ENCODE results near the gene ZDHHC17. TPM values are rescaled to one million over a fixed set of nuclear protein-coding genes. Genes with fewer than 3 reads are reported as not detected.

Gene ZDHHC17
- total RNA-seq, 1 experiment from 2014 or later = 25.3 TPM

- TF ChIP-seq REST (IDR thresholded peaks at IDR 0.05; ENCODE audit: low read depth) = no peak
Measured at GRCh38 chr12:76714861-76715260, 49.1 kb upstream of the ZDHHC17 start (continued).

DNA sequence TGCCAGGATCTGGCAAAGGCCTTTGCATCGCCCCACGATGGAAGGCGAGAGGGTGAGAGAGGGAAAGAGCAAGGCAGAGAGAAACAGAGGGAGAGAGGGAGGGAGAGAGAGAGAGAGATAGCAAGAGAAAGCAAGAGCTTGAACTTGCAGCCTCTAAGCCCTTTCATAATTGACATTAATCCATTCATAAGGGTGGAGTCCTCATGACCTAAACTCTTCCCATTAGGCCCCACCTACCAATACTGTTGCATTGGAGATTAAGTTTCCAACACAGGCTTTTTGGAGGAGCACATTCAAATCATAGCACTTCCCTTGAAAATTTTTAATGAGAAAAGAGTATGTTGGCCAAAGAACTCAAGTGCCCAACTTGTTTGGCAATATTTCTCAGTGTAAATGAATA lies 48.6 kb upstream of the ZDHHC17 start:
- POLR2A ChIA-PET = no interaction called here
- H2AFZ ChIP-seq (ENCODE audit: low read depth, low read length, poor library complexity, severe bottlenecking) = no peak overlapping the region
- H3K36me3 ChIP-seq (ENCODE audit: control insufficient read depth in 1 of 2, insufficient read depth in 2 of 2, low read length in 2 of 2) = no peaks in the 10 kb centered on the region
- no peak overlapping the region for H3K4me2 ChIP-seq (ENCODE audit: low read length)
- no peaks in the 10 kb centered on the region for H3K79me2 ChIP-seq (ENCODE audit: insufficient read depth, low read length)
- H3K4me3 ChIP-seq (replicated peaks in 1 of 2; ENCODE audit: low read depth in 1 of 2, low read length in 2 of 2) = no peak overlapping the region
- intact Hi-C loops (cut with micrococcal nuclease) = no loop called here
- DNase-seq (ENCODE audit: low read depth, low spot score) = no peak
- no peak for TF ChIP-seq FOSL1 (IDR thresholded peaks at IDR 0.05; ENCODE audit: low read depth)
- no peak for TF ChIP-seq SIN3A (IDR thresholded peaks at IDR 0.05; ENCODE audit: low read depth)
- no peak overlapping the region for H3K9ac ChIP-seq (ENCODE audit: low read length)
- no peak overlapping the region for H3K27ac ChIP-seq (ENCODE audit: low read depth, low read length)
- CTCF ChIA-PET = no interaction called here
- no peak for ATAC-seq
- H3K27me3 ChIP-seq (ENCODE audit: insufficient read depth, low read length) = no peaks in the 10 kb centered on the region
- no TSS peak for BruUV-seq (replicated peaks)
- H3K4me1 ChIP-seq (ENCODE audit: control insufficient read depth in 1 of 2, insufficient read depth in 2 of 2, low read length in 2 of 2) = peaks cover 0 to 6% of the 10 kb centered on the region in 2 experiments; a peak in 1 of 4 replicates
- no peaks in the 10 kb centered on the region for H3K9me3 ChIP-seq (ENCODE audit: control insufficient read depth in 1 of 2, insufficient read depth in 1 of 2, low read depth in 1 of 2, low read length in 2 of 2)
- RAD21 ChIA-PET (ENCODE audit: low non-redundant PET in 1 of 2, low total read pairs in 2 of 2, uncharacterized antibody in 2 of 2, unreplicated experiment in 2 of 2) = no interaction called here
- H4K20me1 ChIP-seq (ENCODE audit: insufficient read depth) = no peaks in the 10 kb centered on the region
- no peaks in the 10 kb centered on the region for H3K9me2 ChIP-seq (ENCODE audit: insufficient read depth)

- TF ChIP-seq, protein P1, sequence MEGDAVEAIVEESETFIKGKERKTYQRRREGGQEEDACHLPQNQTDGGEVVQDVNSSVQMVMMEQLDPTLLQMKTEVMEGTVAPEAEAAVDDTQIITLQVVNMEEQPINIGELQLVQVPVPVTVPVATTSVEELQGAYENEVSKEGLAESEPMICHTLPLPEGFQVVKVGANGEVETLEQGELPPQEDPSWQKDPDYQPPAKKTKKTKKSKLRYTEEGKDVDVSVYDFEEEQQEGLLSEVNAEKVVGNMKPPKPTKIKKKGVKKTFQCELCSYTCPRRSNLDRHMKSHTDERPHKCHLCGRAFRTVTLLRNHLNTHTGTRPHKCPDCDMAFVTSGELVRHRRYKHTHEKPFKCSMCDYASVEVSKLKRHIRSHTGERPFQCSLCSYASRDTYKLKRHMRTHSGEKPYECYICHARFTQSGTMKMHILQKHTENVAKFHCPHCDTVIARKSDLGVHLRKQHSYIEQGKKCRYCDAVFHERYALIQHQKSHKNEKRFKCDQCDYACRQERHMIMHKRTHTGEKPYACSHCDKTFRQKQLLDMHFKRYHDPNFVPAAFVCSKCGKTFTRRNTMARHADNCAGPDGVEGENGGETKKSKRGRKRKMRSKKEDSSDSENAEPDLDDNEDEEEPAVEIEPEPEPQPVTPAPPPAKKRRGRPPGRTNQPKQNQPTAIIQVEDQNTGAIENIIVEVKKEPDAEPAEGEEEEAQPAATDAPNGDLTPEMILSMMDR (IDR thresholded peaks at IDR 0.05 in 2 of 3, conservative IDR thresholded peaks at IDR 0.05 in 1 of 3; ENCODE audit: borderline replicate concordance in 1 of 3, insufficient read depth in 1 of 3, low read depth in 2 of 3, low read length in 2 of 3) = no peak
- TF ChIP-seq ELF1 (IDR thresholded peaks at IDR 0.05; ENCODE audit: borderline replicate concordance, low read depth) (no peak), EZH2 (IDR thresholded peaks at IDR 0.05) (no peak), POLR2AphosphoS5 (IDR thresholded peaks at IDR 0.05; ENCODE audit: low read depth, low read length) (no peak), FOSL1 (IDR thresholded peaks at IDR 0.05; ENCODE audit: low read depth) (no peak), YY1 (IDR thresholded peaks at IDR 0.05; ENCODE audit: extremely low read depth, insufficient replicate concordance, low read depth, low read length) (no peak)
- intact Hi-C loops (cut with micrococcal nuclease) = no loop called here
- Histone ChIP-seq H3K4me3 (replicated peaks in 1 of 2; ENCODE audit: low read depth in 1 of 2, low read length in 2 of 2) (no peak overlapping the region), H3K36me3 (ENCODE audit: control insufficient read depth in 1 of 2, insufficient read depth in 2 of 2, low read length in 2 of 2) (no peaks in the 10 kb centered on the region), H4K20me1 (ENCODE audit: insufficient read depth) (no peaks in the 10 kb centered on the region), H3K79me2 (ENCODE audit: insufficient read depth, low read length) (no peaks in the 10 kb centered on the region), H3K27ac (ENCODE audit: low read depth, low read length) (no peak overlapping the region), H3K4me2 (ENCODE audit: low read length) (no peak overlapping the region), H3K9me3 (ENCODE audit: control insufficient read depth in 1 of 2, insufficient read depth in 1 of 2, low read depth in 1 of 2, low read length in 2 of 2) (no peaks in the 10 kb centered on the region), H3K9me2 (ENCODE audit: insufficient read depth) (no peaks in the 10 kb centered on the region), H3K27me3 (ENCODE audit: insufficient read depth, low read length) (no peaks in the 10 kb centered on the region), H3K9ac (ENCODE audit: low read length) (no peak overlapping the region), H3K4me1 (ENCODE audit: control insufficient read depth in 1 of 2, insufficient read depth in 2 of 2, low read length in 2 of 2) (peaks cover 0 to 6% of the 10 kb centered on the region in 2 experiments; a peak in 1 of 4 replicates), H2AFZ (ENCODE audit: low read depth, low read length, poor library complexity, severe bottlenecking) (no peak overlapping the region)
- CTCF ChIA-PET = no interaction called here
- BruUV-seq (replicated peaks) = no TSS peak
- RAD21 ChIA-PET (ENCODE audit: low non-redundant PET in 1 of 2, low total read pairs in 2 of 2, uncharacterized antibody in 2 of 2, unreplicated experiment in 2 of 2) = no interaction called here
- ATAC-seq = no peak
- no peak for DNase-seq (ENCODE audit: low read depth, low spot score)
- POLR2A ChIA-PET = no interaction called here
Measured at GRCh38 chr12:76717314-76717713, 46.6 kb upstream of the ZDHHC17 start.

Data from HCT116 (cell line).